RWPE1 (cell line): ENCODE results near the gene CATSPER1.
A peak's percentile ranks its signal among the peaks of the same experiment; 100 is the strongest.

Experiments used
- CTCF ChIA-PET: fragments of 350-600 bp; sonication (Branson Sonifier 250); formaldehyde crosslinking; extraction: SDS; loops from one replicate; lab custom pipeline; 2021; lab: Yijun Ruan, JAX
- POLR2A ChIA-PET: fragments of 400-600 bp; formaldehyde crosslinking; extraction: SDS; loops from one replicate; lab custom pipeline; 2020; ENCODE audit warnings: antibody characterized with exemption; ENCODE audit not compliant: low non-redundant PET; lab: Yijun Ruan, JAX
- DNase-seq: peaks from one replicate; pipeline ENCODE4 v3.0.0; 2012; ENCODE audit warnings: low spot score
- H3K27ac ChIP-seq: fragments of 450-650 bp; 2 replicates; pipeline ENCODE4 v1.5.1; 2017
- TF ChIP-seq, protein P1 (sequence below): fragments of 450-650 bp; conservative IDR thresholded peaks from 2 replicates; pipeline ENCODE4 v1.5.1; 2017; ENCODE audit warnings: low read depth, mild to moderate bottlenecking

CATSPER1 gene

GRCh38 chr11:66048547-66049323 is 22.5 kb upstream of the CATSPER1 start, which contains the start of gene GAL3ST3:
Gene GAL3ST3 (minus strand): TSS chr11:66049161. CDS start chr11:66045415, 3,746 bp downstream.
- TF ChIP-seq, protein P1, sequence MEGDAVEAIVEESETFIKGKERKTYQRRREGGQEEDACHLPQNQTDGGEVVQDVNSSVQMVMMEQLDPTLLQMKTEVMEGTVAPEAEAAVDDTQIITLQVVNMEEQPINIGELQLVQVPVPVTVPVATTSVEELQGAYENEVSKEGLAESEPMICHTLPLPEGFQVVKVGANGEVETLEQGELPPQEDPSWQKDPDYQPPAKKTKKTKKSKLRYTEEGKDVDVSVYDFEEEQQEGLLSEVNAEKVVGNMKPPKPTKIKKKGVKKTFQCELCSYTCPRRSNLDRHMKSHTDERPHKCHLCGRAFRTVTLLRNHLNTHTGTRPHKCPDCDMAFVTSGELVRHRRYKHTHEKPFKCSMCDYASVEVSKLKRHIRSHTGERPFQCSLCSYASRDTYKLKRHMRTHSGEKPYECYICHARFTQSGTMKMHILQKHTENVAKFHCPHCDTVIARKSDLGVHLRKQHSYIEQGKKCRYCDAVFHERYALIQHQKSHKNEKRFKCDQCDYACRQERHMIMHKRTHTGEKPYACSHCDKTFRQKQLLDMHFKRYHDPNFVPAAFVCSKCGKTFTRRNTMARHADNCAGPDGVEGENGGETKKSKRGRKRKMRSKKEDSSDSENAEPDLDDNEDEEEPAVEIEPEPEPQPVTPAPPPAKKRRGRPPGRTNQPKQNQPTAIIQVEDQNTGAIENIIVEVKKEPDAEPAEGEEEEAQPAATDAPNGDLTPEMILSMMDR, result no peak
- no peak for DNase-seq
- no peak within 1 kb of the TSS; the same call in 1 of the 2 replicates for H3K27ac ChIP-seq
- ChIA-PET POLR2A (interaction anchor here (0.5 kb wide), 1 partner anchor 1248 kb away, joined by 5 read pairs; no protein-coding TSS in a partner anchor), CTCF (interaction anchor here (0.7 to 0.8 kb wide), 2 partner anchors 26 to 27 kb away, joined by 3 read pairs; no protein-coding TSS in a partner anchor)

DNA sequence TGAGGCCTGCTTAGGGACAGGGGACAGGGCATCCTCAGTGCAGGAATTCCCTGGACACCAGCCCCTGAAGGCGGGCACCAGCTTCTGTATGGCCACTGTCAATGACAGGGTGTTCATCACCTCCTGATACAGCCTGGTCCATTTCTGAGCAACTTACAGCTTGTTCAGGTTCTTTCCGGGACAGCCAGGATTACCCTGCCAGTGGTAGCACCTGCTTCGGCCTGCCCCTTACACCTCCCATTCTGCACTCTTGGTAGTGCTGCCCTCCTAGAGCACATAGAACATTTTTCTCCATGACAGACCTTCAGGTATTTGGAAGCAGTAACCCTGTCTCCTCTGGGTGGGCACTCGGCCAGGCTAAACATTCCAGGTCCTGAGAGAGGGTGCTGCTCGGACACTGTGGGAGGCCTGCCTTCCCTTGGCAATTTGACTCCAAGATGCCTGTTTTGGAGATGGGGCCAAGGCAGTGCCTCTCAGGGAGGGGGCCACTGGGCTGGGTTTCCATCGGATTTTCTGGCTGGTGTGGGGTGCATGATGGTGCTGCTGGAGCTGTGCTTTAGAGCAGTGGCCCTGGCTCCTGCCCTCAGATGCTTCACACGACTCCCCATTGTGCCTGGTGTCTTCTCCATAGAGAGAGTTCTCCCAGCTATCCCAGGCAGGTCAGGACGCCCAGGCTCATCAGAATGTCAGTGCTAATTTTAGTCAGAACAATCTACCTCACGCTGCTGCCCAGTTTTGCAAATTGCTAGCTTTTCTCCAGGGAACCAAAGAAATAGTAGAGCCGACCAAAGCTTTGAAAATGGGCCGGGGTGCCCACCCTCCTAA is 21.5 kb upstream of the CATSPER1 start:
- TF ChIP-seq, protein P1, result no peak
- no peak for DNase-seq
- ChIA-PET CTCF (interaction anchor here (0.7 to 2.7 kb wide), 3 partner anchors 12 to 28 kb away, joined by 3 to 11 read pairs (median 7); no protein-coding TSS in a partner anchor), POLR2A (interaction anchor here (0.6 kb wide), 1 partner anchor 45 kb away, joined by 3 read pairs; no protein-coding TSS in a partner anchor)
- H3K27ac ChIP-seq, result no peak overlapping the region

DNA sequence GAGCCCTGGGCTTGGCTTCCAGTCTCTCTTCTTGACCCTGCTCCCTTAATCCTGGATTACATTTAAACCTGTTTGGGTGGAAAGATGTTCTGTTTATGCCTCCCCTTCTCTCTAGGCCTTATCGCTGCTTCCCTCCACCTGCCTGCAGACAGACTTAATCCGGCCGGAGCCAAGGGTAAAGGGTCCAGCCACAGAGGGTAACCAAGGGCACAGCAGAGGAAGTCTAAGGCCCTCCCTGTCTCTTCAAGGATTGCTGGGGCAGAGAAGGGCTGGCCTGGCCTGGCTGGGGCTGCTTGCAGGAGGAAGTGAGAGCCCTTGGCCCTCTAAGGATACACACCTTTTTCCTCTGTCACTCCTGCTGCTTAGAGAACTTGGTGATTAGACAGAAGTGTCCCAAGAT is 20.6 kb upstream of the CATSPER1 start:
- H3K27ac ChIP-seq, result no peak overlapping the region
- CTCF ChIA-PET, result interaction anchor here (0.6 to 2.7 kb wide), 4 partner anchors 11 to 47 kb away, joined by 3 to 11 read pairs (median 6); no protein-coding TSS in a partner anchor
- POLR2A ChIA-PET, result no interaction called here
- DNase-seq, result no peak
- TF ChIP-seq, protein P1, result no peak

DNA sequence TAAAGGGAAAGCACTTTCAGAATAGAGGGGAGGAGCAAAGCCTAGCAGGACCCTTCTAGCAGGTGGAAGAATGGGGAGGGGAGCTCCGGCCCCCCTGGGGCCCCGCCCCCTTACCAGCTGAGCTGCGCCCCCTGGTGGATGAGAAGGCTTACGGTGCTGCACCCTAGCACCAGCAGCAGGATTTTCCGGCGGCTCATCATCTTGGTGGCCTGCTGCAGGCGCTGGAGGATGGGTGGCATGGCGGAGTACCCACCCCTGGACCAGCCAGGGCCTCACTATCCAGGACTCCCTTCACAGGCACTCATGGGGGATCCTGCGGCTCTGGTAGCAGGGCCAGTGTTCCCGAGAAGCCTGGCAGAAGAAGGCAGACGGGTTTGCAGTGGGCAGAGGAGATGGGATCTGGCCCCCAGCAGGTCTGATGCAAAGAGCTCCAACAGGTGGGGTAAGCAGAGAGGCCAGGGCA is 18.9 kb upstream of the CATSPER1 start:
- POLR2A ChIA-PET, result interaction anchor here (0.5 kb wide), 1 partner anchor 221 kb away, joined by 3 read pairs; no protein-coding TSS in a partner anchor
- CTCF ChIA-PET, result interaction anchor here (0.5 to 2.7 kb wide), 10 partner anchors 15 to 728 kb away, joined by 3 to 11 read pairs (median 3); no protein-coding TSS in a partner anchor
- H3K27ac ChIP-seq, result no peak overlapping the region
- TF ChIP-seq, protein P1, result peak; percentile 88
- DNase-seq, result peak; percentile 78

- CTCF ChIA-PET, result interaction anchor here (0.5 to 1.5 kb wide), 7 partner anchors 14 to 728 kb away, joined by 3 to 6 read pairs (median 3); no protein-coding TSS in a partner anchor
- DNase-seq, result no peak
- TF ChIP-seq, protein P1, result no peak
- POLR2A ChIA-PET, result no interaction called here
- H3K27ac ChIP-seq, result no peak overlapping the region
Measured at GRCh38 chr11:66044757-66045156, 18.5 kb upstream of the CATSPER1 start.
